Psoas muscle (tissue), 8 donors: ENCODE measurements around the gene NPM3. TPM values are rescaled to one million over a fixed set of nuclear protein-coding genes. Genes with fewer than 3 reads are reported as not detected.
A peak's percentile ranks its signal among the peaks of the same experiment; 100 is the strongest.

Source experiments
- ATAC-seq, 4 donors: fragments of 200-7000 bp; cut with Tn5 transposase; one replicate each; pipeline ENCODE4 v1.9.1; 2020; ENCODE audit warnings: moderate library complexity in 3 of 4, mild to moderate bottlenecking in 2 of 4
- DNase-seq, 2 donors: peaks; one replicate each; pipeline ENCODE4 v3.0.0-alpha.2; 2020
- H3K27ac ChIP-seq: fragments of 200-600 bp; one replicate; pipeline ENCODE4 v1.8.0; 2022
- H3K27me3 ChIP-seq, 3 donors: fragments of 200-600 bp in 1 of 3; one replicate each; pipeline versions ENCODE4 v1.6.1 to v1.8.0; 2013 to 2022; ENCODE audit warnings: low read length in 2 of 3, mild to moderate bottlenecking in 2 of 3, moderate library complexity in 1 of 3; ENCODE audit not compliant: insufficient read depth in 3 of 3
- H3K36me3 ChIP-seq, 2 donors: fragments of 200-600 bp in 1 of 2; one replicate each; pipeline versions ENCODE4 v1.6.1 to v1.8.0; 2013 to 2022; ENCODE audit warnings: low read depth in 1 of 2, mild to moderate bottlenecking in 1 of 2, moderate library complexity in 1 of 2; ENCODE audit not compliant: insufficient read depth in 1 of 2
- H3K4me1 ChIP-seq: fragments of 200-600 bp; one replicate; pipeline ENCODE4 v1.8.0; 2022
- H3K4me3 ChIP-seq: fragments of 200-600 bp; one replicate; pipeline ENCODE4 v1.8.0; 2022; ENCODE audit warnings: mild to moderate bottlenecking
- H3K9me3 ChIP-seq: fragments of 200-600 bp; one replicate; pipeline ENCODE4 v1.8.0; 2022
- WGBS, 3 donors: extraction: QIAGEN DNeasy Blood & Tissue Kit; methylation state at CpG; one replicate each; pipeline versions ENCODE4 v1.1.6 to v1.1.7; 2013; 5-methylcytosine and 5-hydroxymethylcytosine counted together
- intact Hi-C, 2 donors: fragments of 100-400 bp; cut with DNase I; formaldehyde crosslinking; loops; one replicate each; pipeline versions ENCODE4 v1.11.0 to v1.14.2; 2022
- polyA plus RNA-seq, 3 donors: library from polyadenylated mRNA; stranded (reverse); fragments of 200-250 nt; gene quantifications; one replicate each; pipeline ENCODE4 v1.2.3, GENCODE V29; 2013
- total RNA-seq, 4 donors: library from RNA; stranded (reverse); fragmentation: NEBNext Ultra II Directional in 2 of 4; extraction: Animal tissue kit (Norgen Biotek cat#: 25700) in 2 of 4; gene quantifications; one replicate each; pipeline versions ENCODE4 v1.2.1 to v1.2.4, GENCODE V29; 2021 to 2023
- TF ChIP-seq, protein P1 (sequence below): fragments of 200-600 bp; IDR thresholded peaks from one replicate; pipeline ENCODE4 v1.8.0; 2022; ENCODE audit warnings: antibody characterized with exemption
- donor health status: healthy with polysubstance abuse.
- donor health status: DM: no; HTN: no; CAD: no; lungs with moderate emphysema.
- donor health status: Bipolar disorder and iron deficiency.
- donor health status: healthy.
- donor health status: DM: yes; HTN: yes; CAD: no.
- donor health status: DM: no; HTN: no; CAD: no.
- donor health status: DM: no; HTN: no; CAD: no.
- donor health status: DM: yes; HTN: yes; CAD: no.

Gene NPM3
- total and polyA plus RNA-seq, 7 donors = 12.3 to 52.6 (median 18.5) TPM

DNA sequence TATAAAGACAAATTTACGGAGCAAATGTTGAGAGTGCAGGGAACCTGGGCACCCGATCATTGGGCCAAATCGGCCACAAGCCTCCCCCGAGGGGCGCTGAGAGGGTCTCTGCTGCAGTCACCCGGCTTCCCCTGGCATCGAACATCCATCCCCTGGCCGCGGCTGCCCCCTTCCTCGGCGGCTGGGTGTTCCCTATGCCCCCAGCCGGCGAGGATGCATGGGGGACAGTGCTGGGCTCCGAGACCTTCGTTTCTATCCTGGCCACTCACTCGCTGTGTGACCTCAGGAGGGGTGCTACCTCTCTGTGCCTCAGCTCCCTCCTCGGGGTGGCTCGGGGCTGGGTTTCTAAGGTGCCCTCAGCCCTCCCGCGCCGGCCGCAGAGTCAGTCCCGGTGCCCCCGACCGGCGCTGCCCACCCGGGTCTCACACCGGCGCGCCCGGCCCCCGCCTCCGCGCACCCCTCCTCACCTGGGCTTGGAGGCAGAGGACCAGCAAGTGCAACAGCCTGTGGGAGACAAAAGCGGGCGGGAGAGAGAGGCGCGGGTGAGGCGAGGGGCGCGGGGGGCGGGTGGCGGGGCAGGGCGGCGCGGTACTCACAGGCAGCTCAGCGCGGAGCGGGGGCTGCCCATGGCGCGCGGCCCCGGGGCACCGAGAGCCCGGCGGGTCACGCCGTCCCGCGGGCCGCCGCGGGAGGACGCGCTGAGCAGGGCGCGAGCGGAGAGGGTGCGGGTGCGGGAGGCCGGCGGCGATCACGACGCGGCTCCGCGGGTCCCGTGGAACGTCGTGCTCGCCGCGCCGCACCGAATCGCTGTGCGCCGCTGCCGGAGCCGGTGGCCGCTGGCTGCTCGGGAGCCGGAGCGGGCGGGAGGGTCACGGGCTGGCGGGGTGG lies 7.7 kb downstream of the NPM3 start, which contains the start of gene FGF8:
Gene FGF8 (minus strand): TSS at position 842 of the 888 bp plus-strand sequence. CDS start 214 bp downstream, at position 628.
- H3K4me3 ChIP-seq = peak within 1 kb of the TSS; percentile 51
- no peak within 1 kb of the TSS for H3K27ac ChIP-seq
- no peaks in the 10 kb centered on the region for H3K9me3 ChIP-seq
- peaks cover 0 to 90% (median 37%) of the 10 kb centered on the region in 3 donors for H3K27me3 ChIP-seq
- H3K4me1 ChIP-seq = peaks cover 11% of the 10 kb centered on the region
- TF ChIP-seq, protein P1, sequence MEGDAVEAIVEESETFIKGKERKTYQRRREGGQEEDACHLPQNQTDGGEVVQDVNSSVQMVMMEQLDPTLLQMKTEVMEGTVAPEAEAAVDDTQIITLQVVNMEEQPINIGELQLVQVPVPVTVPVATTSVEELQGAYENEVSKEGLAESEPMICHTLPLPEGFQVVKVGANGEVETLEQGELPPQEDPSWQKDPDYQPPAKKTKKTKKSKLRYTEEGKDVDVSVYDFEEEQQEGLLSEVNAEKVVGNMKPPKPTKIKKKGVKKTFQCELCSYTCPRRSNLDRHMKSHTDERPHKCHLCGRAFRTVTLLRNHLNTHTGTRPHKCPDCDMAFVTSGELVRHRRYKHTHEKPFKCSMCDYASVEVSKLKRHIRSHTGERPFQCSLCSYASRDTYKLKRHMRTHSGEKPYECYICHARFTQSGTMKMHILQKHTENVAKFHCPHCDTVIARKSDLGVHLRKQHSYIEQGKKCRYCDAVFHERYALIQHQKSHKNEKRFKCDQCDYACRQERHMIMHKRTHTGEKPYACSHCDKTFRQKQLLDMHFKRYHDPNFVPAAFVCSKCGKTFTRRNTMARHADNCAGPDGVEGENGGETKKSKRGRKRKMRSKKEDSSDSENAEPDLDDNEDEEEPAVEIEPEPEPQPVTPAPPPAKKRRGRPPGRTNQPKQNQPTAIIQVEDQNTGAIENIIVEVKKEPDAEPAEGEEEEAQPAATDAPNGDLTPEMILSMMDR = no peak
- ATAC-seq (no peak), DNase-seq (no peak)
- 1 to 2% (median 1%) methylated on average over 50 to 98 of the region's 98 CpGs for WGBS, 3 donors
- intact Hi-C loops = no loop called here
- no peaks in the 10 kb centered on the region for H3K36me3 ChIP-seq

DNA sequence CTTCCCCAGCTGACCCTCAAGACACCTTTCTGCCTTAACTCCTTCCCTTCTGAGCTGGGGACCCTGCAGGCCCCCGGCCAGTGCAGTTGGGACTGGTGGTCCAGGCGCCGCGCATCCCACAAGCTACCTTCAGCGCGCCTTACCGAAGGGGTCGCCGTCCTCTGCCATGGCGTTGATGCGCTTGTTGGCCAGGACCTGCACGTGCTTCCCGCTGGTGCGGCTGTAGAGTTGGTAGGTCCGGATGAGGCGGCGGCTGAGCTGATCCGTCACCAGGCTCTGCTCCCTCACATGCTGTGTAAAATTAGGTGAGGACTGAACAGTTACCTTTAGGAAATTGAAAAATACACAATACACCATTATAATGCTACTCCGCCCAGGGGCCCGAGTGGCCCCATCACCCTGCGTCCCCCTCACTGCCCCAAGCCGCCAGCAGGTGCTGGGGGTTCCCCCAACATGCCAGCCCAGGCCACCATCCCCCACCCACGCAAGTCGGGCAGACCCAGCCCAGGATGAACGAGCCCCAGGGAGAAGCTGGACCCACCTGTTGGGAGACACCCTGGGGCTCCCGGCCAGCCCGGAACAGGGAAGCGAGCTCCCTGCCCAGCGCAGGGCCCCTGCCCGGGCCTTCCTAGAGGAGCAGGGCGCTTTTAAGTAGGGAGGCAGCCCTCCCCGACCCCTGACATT lies 8.5 kb downstream of the NPM3 start:
- ATAC-seq = no peak
- Histone ChIP-seq H3K27ac (no peak overlapping the region), H3K4me3 (peak overlapping the region; percentile 51), H3K4me1 (peaks cover 5% of the 10 kb centered on the region), H3K36me3 (no peaks in the 10 kb centered on the region), H3K27me3 (peaks cover 0 to 94% (median 37%) of the 10 kb centered on the region in 3 donors), H3K9me3 (no peaks in the 10 kb centered on the region)
- 13 to 18% (median 17%) methylated on average over 32 of the region's 32 CpGs for WGBS, 3 donors
- intact Hi-C loops = no loop called here
- TF ChIP-seq, protein P1 = no peak
- no peak for DNase-seq

DNA sequence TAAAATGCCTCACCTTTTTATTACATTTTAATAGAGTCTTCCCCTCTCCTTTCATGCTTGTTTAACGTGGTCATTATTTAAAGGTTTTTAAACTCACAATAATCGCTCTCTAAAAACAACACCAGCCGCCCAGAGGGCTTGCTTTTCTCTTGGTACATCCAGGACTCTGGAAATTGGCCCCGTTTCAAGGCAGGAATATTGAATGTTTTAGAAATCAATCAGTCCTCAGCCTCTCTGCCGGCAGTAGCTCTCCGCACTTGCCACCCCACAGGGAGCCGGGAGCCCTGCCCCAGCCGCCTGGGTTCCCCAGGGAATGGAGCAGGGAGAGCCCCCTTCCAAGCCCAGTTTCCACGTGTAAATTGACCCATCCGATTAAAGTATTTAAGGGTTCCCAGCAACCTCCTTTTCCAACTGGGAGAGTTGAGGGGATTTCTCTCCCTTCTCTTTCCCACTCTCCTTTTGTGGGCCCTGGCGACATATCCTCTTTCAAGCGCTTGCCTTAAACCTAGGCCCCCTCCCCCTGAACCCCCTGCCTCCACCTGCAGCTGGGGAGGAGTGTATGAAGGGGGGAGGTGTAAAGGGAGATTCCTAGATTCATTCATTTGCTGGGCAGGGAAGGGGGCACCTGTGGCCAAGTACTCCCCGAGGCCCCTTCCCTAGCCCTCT lies 9.2 kb downstream of the NPM3 start:
- TF ChIP-seq, protein P1 = no peak
- H3K9me3 ChIP-seq = no peaks in the 10 kb centered on the region
- H3K36me3 ChIP-seq = no peaks in the 10 kb centered on the region
- intact Hi-C loops = no loop called here
- H3K4me1 ChIP-seq = peaks cover under 1% of the 10 kb centered on the region
- ATAC-seq (no peak), DNase-seq (no peak)
- H3K4me3 ChIP-seq = no peak overlapping the region
- WGBS, 3 donors = 25 to 29% (median 28%) methylated on average over 13 of the region's 13 CpGs
- H3K27me3 ChIP-seq = peaks cover 0 to 87% (median 34%) of the 10 kb centered on the region in 3 donors
- no peak overlapping the region for H3K27ac ChIP-seq

DNA sequence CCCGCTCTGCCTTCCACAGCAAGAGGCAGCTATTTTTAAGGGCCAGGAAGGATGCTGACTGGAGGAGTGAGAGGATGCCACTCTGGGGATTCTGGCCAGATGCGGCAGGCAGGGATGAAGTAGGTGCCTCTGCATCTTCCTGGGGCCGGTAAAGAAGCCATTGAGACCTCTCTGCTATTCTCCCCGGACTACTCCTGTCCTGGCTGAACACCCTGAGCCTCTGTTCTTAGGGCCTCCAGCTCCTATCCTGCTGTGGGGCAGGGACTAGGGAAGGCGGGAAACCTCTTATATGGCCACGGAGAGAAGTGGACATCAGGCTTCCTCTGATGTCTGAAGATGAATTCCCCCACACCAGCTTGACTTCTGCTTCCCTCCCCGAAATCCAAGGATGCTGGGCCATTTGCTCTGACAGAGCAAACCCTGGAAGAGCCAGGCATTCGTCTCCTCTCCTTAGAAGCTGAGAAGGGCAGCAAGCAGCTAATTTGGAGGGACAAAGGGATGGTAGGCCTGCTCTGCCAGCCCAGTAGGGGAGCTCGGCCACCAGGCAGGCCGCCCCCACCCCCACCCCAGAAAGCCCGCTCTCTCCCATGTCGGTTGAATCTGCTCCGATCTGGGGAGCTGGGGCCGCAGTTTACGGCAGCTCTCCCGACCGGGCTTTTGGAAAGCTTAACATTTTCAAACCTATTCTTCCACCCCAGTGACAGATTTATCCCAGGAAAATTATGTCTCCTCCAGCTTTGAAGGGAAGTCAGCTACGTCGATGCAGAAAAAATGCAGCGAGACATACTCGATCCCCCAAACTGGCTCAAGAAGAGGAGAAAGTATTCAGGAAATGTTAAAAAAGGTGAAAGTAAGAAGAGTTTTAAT lies 10.1 kb downstream of the NPM3 start:
- TF ChIP-seq, protein P1 = no peak
- Histone ChIP-seq H3K4me3 (no peak overlapping the region), H3K27me3 (peaks cover 0 to 79% (median 33%) of the 10 kb centered on the region in 3 donors), H3K36me3 (no peaks in the 10 kb centered on the region), H3K4me1 (no peaks in the 10 kb centered on the region), H3K9me3 (no peaks in the 10 kb centered on the region), H3K27ac (no peak overlapping the region)
- DNase-seq (no peak), ATAC-seq (no peak)
- intact Hi-C loops = no loop called here
- 40 to 44% (median 43%) methylated on average over 20 to 21 of the region's 21 CpGs for WGBS, 3 donors
